Measurements from ENCODE around the gene RRBP1. TPM values are rescaled to one million over a fixed set of nuclear protein-coding genes. Genes with fewer than 3 reads are reported as not detected.

Gene RRBP1
- total RNA-seq, 1 donor from 2014 or later: 144 TPM

- DNase-seq: no peak
Measured at GRCh38 chr20:17647391-17648314, 34.4 kb downstream of the RRBP1 start.

- DNase-seq: peak; percentile 86
Measured at GRCh38 chr20:17646961-17647301, 35.1 kb downstream of the RRBP1 start.

DNA sequence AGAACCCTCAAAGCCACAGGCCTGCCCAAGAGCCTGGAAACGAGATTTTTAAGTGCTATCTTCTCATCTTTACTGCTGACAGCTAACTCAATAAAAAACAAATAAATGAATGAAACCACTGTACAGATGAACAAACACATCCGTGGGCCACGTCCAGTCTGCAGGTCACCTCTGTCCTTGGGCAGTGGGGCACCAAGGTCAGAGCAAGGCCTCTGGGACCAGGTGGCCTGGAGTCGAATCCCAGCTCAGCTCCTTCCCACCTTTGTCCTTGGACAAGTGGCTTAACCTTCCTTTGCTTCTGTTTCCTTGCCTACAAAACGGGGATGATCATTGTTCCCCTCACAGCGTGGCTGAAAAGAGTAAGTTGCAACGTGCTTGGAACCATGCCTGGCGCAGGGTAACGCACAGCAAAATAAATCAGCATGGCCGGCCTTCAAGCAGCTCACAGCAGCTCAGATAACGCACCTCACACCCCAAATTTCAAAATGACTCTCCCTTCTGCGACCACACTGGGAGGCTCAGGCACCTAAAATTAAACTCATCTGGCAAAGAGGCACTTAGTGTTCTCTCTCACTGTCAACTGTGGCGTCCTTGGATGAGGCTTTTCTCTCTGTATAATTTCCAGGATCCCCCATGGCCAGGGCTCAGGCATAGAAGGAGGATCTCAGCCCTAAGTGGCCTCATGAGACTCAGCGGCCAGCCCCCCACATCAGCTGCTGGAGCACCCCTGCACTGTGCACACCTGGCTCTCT lies 35.7 kb downstream of the RRBP1 start:
- no peak for DNase-seq

DNA sequence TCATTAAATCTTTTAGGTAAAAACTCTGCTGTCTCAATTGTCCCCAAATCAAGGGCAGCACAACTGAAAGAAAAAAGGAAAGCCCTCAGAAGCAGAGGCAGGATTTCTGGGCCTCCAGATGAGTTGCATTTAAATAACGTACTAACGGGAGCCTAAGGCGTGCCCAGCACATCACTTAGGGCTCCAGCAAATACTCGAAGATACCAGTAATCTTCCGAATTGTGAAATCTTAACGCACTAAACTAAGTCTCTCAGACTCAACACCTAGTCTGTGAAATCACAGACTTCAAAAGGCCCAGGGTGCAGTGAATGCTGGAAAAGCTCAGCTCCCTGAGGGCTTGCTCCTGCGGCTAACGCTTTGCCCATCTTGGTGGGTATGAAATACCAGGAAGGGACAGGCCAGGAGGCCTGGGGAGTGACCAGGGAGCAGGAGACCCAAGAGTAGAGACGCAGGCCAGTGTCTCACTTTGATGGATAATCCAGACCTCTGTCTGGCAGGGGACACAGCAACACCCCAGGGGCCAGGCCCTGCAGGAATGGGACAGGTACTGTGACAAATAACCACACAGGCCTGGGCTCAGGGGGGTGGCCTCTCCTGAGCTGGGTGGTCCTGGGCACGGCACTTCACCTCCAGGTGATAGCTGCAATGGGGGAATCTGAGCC lies 36.4 kb downstream of the RRBP1 start:
- DNase-seq: no peak

DNA sequence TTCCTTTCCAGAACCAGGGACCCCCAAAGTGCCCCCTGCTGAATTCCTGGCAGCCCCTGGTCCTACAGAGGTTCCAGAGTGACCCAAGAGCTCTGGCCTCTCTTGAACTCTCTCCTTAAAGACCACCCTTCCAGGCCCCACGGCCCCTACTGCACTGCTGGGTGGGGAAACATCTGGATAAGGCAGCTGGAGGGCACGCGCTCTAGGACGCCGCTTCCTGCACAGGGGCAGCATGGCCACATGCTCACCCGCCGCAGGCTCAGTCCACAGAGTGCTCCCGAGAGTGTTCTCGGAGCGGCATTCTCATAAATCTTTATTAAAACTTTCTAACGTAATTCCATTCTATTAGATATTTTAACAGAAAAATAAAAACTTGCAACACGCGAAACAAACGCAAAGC lies 37.0 kb downstream of the RRBP1 start:
- no peak for DNase-seq

DNA sequence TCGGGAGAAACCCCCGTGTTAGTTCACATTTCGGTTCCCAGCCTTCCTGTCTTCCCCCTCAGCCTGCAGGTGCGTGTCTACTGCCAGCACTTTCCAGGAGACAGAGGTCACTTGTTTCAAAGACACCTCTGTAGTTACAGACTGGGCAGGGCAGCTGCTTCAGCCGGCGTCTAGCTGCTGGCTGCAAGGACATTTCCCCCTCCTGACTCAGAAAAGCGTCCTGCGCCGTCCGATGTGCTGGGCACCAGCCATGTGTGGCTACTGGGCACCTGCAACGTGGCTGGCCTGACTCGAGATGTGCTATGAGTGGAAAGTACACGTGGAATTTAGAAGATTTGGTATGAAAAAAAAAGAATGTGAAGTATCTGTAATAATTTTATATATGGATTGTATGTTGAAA lies 37.6 kb downstream of the RRBP1 start:
- DNase-seq: no peak

GRCh38 chr20:17643531-17644188 lies 38.4 kb downstream of the RRBP1 start:
- DNase-seq: peak; percentile 47

GRCh38 chr20:17642404-17643269 lies 39.4 kb downstream of the RRBP1 start:
- DNase-seq: no peak

- no peak for DNase-seq
Measured at GRCh38 chr20:17641993-17642392, 40.0 kb downstream of the RRBP1 start.

DNA sequence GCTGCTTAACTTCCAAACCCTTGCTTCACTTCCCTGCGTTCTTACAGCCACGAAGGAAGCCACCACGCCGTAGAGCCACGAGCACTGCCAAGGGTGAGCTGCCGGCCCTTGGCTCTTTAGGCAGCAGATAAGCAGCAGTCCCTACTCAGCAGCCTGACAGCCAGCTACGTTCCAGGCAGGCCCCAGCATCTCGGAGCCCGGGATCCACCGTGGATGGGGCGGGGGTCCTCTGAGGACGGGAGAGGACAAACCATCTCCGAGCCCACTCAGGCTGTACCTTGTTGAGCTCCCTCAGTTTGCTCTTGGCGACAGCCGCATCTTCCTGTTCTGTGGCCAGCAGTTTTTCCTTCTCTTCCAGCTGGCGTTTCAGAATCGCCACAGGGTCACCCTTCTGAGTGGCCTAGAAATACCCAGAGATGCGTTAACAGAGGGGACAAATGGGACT lies 40.5 kb downstream of the RRBP1 start:
- DNase-seq: no peak

DNA sequence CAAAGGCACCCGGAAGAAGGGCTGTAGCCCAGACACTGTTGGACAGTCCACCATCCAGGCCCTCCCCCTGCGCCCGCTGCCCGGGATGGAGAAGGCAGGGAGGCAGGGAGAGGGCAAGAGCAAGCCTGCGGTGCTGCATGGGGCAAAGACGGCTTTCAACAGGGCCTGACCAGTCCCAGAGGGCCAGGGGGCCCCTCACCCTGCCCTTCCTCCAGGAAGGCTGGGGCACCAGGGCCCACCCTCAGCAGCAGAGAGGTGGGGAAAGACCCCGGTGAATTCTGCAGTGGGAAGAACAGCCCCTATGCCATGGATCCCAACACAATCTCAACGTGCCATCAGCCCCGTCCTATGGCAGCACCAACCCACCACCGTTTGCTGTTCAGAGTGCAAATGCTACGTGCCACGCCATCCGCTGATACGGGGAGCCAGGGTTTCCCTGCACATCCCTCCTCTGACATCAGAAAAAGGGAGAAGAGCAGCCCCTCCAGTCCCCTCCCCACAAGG lies 41.1 kb downstream of the RRBP1 start:
- DNase-seq: no peak

DNA sequence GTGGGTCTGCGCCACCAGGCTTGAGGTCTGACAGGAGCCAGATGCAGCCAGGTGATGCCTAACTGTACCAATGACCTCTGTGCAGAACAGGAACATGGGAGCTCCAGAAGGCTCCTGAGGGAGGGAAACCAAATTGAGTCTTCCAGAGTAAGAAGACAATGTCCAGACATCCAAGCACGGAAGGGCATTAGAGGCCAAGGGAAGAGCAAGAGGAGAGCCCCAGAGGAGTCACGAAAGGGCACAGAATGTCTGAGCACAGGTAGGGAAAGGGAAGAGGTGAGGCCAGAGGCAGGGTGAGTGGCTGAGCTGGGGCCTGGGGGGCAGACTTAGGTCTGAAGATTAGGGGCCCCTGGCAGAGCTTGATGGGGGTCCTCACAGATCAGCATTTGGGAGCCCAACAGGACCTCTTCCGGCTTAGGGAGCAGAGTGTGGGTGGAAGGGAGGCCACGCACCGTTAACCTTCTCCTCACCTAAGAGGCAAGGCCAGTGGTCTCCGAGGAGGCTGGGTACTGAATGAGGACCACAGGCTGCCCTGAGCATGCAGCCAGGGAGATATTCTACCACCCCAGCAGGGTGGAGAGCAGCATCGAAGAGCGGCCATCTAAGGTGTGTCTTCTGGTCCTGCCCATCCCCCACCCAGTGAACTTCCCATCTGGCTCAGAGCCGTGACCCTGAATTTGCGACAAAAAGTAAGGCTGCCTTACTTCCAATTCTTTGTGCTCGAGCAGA lies 41.7 kb downstream of the RRBP1 start:
- DNase-seq: no peak

- DNase-seq: no peak
Measured at GRCh38 chr20:17638835-17639407, 43.1 kb downstream of the RRBP1 start.

GRCh38 chr20:17637985-17638640 lies 43.9 kb downstream of the RRBP1 start:
- DNase-seq: no peak

DNA sequence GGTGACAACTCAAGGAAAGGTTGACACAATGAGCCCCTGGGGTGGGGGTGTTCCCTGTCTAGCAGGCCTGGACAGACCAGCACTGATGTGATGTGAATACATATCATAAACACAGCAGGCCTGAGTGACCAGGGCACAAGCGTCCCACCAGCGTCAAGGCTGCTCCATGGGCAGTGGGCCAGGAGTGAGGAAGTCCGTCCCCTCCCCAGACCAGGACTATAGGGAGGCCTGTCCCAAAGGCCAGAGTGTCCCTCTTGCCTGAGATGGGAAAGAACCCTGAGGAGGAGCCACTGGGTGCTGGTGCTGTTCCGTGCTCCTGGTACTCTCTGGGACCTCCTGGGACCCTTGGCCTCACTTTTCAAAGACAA lies 44.6 kb downstream of the RRBP1 start:
- DNase-seq: no peak

DNA sequence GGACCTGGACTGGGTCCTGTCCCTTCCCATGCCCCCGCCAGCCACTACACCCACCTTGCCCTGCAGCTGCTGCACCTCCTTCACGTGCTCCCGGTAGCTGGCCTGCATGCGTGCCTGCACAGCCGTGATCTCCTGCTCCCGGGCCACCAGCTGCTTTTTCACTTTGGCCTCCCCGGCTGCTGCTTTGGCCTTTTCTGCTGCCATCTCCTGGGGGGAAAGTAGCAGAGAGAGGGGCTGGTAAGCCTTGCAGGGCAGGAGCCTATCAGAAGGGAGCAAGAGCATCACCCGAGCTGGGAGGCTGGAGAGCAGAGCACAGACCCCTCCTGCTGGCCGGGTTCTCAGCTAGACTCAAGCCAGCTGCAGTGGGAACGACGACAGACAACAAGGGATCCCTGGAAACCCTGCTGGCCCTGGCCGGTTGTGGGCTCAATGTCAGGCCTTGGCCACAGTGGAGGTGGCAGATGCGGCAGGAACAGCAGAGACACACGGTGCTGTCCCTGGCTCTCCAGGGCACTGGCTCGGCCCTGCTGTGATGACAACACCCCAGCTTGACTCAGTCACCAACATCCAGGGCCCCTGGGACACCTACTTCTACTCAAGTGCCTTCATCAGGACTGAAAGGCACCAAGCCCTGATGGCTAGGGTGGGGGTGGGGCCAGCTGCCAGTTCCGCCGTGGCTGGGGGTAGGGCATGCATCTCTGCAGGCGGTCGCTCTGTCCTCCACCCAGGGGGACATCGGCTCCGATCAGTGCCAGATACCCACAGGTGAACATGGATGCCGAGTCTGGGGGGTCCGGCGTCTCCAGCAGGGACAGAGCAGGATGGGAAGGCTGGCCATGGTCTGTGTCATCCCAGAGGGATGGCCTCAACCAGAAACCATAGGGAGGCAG lies 45.3 kb downstream of the RRBP1 start:
- peak; percentile 84 for DNase-seq

DNA sequence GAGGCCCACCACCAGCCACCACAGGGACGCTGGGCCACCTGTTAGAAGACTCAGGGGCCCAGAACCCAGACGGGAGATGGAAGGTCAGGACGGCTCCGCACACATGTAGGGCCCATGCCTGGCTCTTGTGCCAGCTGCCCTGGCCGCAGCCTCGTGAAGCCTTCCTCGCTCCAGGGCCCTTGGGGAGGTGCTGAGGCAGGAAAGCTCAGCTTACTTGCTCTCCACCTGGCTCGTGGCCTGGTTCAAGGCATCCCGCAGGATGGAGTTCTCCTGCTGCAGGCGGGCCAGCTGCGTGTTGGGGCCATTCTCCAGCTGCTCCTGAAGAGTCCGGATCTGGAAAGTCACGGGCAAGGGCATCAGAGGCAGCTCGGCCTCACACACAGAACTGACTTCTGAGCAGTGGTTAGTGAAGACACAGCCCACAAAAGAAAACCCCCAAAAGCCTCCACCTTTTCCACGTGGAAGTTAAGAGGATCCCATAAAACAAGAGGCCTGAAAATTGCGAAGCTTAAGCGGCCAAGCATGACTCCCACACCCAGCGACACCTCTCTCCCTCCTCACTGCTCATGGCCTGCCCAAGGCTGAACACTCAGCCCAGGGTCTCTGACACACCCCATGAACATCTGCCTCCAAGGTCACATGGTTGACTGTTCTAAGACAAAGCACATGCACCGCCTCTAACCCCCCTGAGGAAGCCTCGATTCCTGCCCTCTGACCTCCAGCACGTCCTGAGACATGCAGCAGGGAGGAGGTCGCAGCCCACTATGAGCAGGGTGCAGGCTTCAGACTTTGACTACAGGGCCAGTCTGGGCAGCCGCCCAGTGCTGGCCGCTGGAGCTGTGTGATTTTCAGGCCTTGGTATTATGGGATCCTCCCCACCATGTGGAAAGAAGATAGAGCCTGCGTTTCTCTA lies 46.5 kb downstream of the RRBP1 start:
- no peak for DNase-seq
